ENCODE data around the gene TNFRSF4. TPM values are rescaled to one million over a fixed set of nuclear protein-coding genes. Genes with fewer than 3 reads are reported as not detected.
A peak's percentile ranks its signal among the peaks of the same experiment; 100 is the strongest.

Gene TNFRSF4
- total and polyA plus RNA-seq, 9 of the 15 experiments (the other 6 are each of a cell fraction or from before 2014, with no cell fraction given) = 0.07 to 0.44 (median 0.19) TPM; not detected in 5

DNA sequence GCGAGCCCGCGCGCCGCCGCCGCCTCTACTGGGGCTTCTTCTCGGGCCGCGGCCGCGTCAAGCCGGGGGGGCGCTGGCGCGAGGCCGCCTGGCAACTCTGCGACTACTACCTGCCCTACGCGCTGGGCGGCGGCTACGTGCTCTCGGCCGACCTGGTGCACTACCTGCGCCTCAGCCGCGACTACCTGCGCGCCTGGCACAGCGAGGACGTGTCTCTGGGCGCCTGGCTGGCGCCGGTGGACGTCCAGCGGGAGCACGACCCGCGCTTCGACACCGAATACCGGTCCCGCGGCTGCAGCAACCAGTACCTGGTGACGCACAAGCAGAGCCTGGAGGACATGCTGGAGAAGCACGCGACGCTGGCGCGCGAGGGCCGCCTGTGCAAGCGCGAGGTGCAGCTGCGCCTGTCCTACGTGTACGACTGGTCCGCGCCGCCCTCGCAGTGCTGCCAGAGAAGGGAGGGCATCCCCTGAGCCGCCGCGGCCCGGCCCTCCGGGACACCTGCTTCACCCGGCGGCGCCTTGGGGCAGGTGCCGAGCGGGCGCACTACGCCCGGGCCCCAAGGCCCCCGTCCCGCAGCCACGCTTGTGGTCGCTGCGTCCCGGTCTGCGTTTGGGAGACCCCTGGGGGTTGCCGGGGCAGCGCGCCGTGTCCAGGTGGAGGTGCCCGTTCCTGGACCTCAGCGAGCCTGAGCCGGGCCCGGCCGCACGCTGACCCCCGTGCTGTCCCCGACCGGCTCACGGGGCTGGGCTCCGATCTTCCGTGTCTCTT lies 19.0 kb upstream of the TNFRSF4 start:
- FAIRE-seq (no peak), ATAC-seq (no peak), DNase-seq (ENCODE audit: extremely low read depth in 1 of 4, low spot score in 3 of 4) (peak in 1 of 4 experiments; percentile 53)
- no peaks in the 10 kb centered on the region for H3K27me3 ChIP-seq (ENCODE audit: control insufficient read depth in 2 of 2, insufficient read depth in 2 of 2, low read length in 2 of 2)
- POLR2A ChIA-PET = interaction anchor here (1.1 kb wide), 1 partner anchor 115 kb away, joined by 3 read pairs; no protein-coding TSS in a partner anchor
- H3K36me3 ChIP-seq (ENCODE audit: control insufficient read depth, insufficient read depth, low read length) = peaks cover 37% of the 10 kb centered on the region; the same call in 2 of the 3 replicates
- H3K9me1 ChIP-seq (ENCODE audit: control insufficient read depth, insufficient read depth, low read length) = no peaks in the 10 kb centered on the region
- BruUV-seq (replicated peaks) = no TSS peak
- CTCF ChIA-PET (ENCODE audit: low intra/inter-chr PET ratio) = no interaction called here
- H3K4me2 ChIP-seq (ENCODE audit: insufficient read depth, low read length) = peak overlapping the region; percentile 59
- peak overlapping the region; percentile 87 for H3K27ac ChIP-seq (ENCODE audit: extremely low read depth, low read depth, low read length)
- in situ Hi-C loops (cut with MboI) (no loop called here), intact Hi-C loops (cut with micrococcal nuclease) (loop anchor here (5.0 kb wide), 1 partner anchor 111 kb away; no protein-coding TSS in a partner anchor)
- 97% methylated on average over 68 of the region's 98 CpGs for WGBS (ENCODE audit: insufficient coverage, low coverage, missing lambda C conversion rate)
- H2AFZ ChIP-seq (ENCODE audit: low read depth, low read length) = no peak overlapping the region
- H4K20me1 ChIP-seq (replicated peaks; ENCODE audit: control insufficient read depth, insufficient read depth, low read length) = no peaks in the 10 kb centered on the region
- H3K4me1 ChIP-seq (replicated peaks in 1 of 2; ENCODE audit: control insufficient read depth in 2 of 2, insufficient read depth in 2 of 2, low read length in 2 of 2) = peaks cover 6 to 84% of the 10 kb centered on the region in 2 experiments; a peak in 4 of 5 replicates
- H3K9me3 ChIP-seq (replicated peaks; ENCODE audit: control insufficient read depth, insufficient read depth, low read depth, low read length) = peaks cover 9% of the 10 kb centered on the region
- peak overlapping the region in 1 of 2 experiments; percentile 92; a peak in 2 of 4 replicates for H3K9ac ChIP-seq (ENCODE audit: insufficient read depth in 1 of 2, low read depth in 2 of 2, low read length in 2 of 2)
- H3K4me3 ChIP-seq = no peak overlapping the region
- peaks cover 66% of the 10 kb centered on the region for H3K79me2 ChIP-seq (ENCODE audit: control insufficient read depth, insufficient read depth, low read length)
- TF ChIP-seq, protein P1, sequence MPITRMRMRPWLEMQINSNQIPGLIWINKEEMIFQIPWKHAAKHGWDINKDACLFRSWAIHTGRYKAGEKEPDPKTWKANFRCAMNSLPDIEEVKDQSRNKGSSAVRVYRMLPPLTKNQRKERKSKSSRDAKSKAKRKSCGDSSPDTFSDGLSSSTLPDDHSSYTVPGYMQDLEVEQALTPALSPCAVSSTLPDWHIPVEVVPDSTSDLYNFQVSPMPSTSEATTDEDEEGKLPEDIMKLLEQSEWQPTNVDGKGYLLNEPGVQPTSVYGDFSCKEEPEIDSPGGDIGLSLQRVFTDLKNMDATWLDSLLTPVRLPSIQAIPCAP (CRISPR knock-in tag; IDR thresholded peaks at IDR 0.05; ENCODE audit: borderline replicate concordance) = no peak
- TF ChIP-seq HNRNPLL (IDR thresholded peaks at IDR 0.05; ENCODE audit: low read depth, low read length, poor library complexity, severe bottlenecking) = no peak
- TF ChIP-seq LARP7 (IDR thresholded peaks at IDR 0.05) = no peak
- no peak for TF ChIP-seq NELFE (IDR thresholded peaks at IDR 0.05; ENCODE audit: insufficient read depth, insufficient read length)
- no peak for TF ChIP-seq WHSC1 (IDR thresholded peaks at IDR 0.05; ENCODE audit: low read length)
- TF ChIP-seq, protein P2, sequence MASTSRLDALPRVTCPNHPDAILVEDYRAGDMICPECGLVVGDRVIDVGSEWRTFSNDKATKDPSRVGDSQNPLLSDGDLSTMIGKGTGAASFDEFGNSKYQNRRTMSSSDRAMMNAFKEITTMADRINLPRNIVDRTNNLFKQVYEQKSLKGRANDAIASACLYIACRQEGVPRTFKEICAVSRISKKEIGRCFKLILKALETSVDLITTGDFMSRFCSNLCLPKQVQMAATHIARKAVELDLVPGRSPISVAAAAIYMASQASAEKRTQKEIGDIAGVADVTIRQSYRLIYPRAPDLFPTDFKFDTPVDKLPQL (IDR thresholded peaks at IDR 0.05; ENCODE audit: extremely low read depth, insufficient read length) = no peak
- TF ChIP-seq NFXL1 (CRISPR knock-in tag; IDR thresholded peaks at IDR 0.05) = no peak
- TF ChIP-seq CEBPG (CRISPR knock-in tag; IDR thresholded peaks at IDR 0.05) = no peak
- TF ChIP-seq CEBPG (tag; conservative IDR thresholded peaks at IDR 0.05 in 1 of 2, IDR thresholded peaks at IDR 0.05 in 1 of 2) = no peak
- TF ChIP-seq CBX2 (IDR thresholded peaks at IDR 0.05; ENCODE audit: insufficient read depth, low read length, poor library complexity, severe bottlenecking) = no peak
- TF ChIP-seq BDP1 (IDR thresholded peaks at IDR 0.05; ENCODE audit: insufficient read depth, insufficient read length) = no peak
- TF ChIP-seq, protein P3, sequence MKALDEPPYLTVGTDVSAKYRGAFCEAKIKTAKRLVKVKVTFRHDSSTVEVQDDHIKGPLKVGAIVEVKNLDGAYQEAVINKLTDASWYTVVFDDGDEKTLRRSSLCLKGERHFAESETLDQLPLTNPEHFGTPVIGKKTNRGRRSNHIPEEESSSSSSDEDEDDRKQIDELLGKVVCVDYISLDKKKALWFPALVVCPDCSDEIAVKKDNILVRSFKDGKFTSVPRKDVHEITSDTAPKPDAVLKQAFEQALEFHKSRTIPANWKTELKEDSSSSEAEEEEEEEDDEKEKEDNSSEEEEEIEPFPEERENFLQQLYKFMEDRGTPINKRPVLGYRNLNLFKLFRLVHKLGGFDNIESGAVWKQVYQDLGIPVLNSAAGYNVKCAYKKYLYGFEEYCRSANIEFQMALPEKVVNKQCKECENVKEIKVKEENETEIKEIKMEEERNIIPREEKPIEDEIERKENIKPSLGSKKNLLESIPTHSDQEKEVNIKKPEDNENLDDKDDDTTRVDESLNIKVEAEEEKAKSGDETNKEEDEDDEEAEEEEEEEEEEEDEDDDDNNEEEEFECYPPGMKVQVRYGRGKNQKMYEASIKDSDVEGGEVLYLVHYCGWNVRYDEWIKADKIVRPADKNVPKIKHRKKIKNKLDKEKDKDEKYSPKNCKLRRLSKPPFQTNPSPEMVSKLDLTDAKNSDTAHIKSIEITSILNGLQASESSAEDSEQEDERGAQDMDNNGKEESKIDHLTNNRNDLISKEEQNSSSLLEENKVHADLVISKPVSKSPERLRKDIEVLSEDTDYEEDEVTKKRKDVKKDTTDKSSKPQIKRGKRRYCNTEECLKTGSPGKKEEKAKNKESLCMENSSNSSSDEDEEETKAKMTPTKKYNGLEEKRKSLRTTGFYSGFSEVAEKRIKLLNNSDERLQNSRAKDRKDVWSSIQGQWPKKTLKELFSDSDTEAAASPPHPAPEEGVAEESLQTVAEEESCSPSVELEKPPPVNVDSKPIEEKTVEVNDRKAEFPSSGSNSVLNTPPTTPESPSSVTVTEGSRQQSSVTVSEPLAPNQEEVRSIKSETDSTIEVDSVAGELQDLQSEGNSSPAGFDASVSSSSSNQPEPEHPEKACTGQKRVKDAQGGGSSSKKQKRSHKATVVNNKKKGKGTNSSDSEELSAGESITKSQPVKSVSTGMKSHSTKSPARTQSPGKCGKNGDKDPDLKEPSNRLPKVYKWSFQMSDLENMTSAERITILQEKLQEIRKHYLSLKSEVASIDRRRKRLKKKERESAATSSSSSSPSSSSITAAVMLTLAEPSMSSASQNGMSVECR (CRISPR knock-in tag; IDR thresholded peaks at IDR 0.05) = 0 out of 2 replicates have a peak, but pooled peaks have one; percentile 43
- TF ChIP-seq, protein P4, sequence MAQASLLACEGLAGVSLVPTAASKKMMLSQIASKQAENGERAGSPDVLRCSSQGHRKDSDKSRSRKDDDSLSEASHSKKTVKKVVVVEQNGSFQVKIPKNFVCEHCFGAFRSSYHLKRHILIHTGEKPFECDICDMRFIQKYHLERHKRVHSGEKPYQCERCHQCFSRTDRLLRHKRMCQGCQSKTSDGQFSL (CRISPR knock-in tag; IDR thresholded peaks at IDR 0.05) = peak; percentile 71; the same call in 1 of the 2 replicates
- TF ChIP-seq, protein P4 (tag; IDR thresholded peaks at IDR 0.05) = peak; percentile 12 to 51; a peak in 1 of 4 replicates

Data from K562 (cell line).